Psoas muscle (tissue), 8 donors: ENCODE data around the gene ZNF609. TPM values are rescaled to one million over a fixed set of nuclear protein-coding genes. Genes with fewer than 3 reads are reported as not detected.

Experiments
- ATAC-seq, 4 donors: fragments of 200-7000 bp; cut with Tn5 transposase; one replicate each; pipeline ENCODE4 v1.9.1; 2020; ENCODE audit warnings: moderate library complexity in 3 of 4, mild to moderate bottlenecking in 2 of 4
- DNase-seq, 2 donors: peaks; one replicate each; pipeline ENCODE4 v3.0.0-alpha.2; 2020
- H3K27ac ChIP-seq: fragments of 200-600 bp; one replicate; pipeline ENCODE4 v1.8.0; 2022
- H3K27me3 ChIP-seq, 3 donors: fragments of 200-600 bp in 1 of 3; one replicate each; pipeline versions ENCODE4 v1.6.1 to v1.8.0; 2013 to 2022; ENCODE audit warnings: low read length in 2 of 3, mild to moderate bottlenecking in 2 of 3, moderate library complexity in 1 of 3; ENCODE audit not compliant: insufficient read depth in 3 of 3
- H3K36me3 ChIP-seq, 2 donors: fragments of 200-600 bp in 1 of 2; one replicate each; pipeline versions ENCODE4 v1.6.1 to v1.8.0; 2013 to 2022; ENCODE audit warnings: low read depth in 1 of 2, mild to moderate bottlenecking in 1 of 2, moderate library complexity in 1 of 2; ENCODE audit not compliant: insufficient read depth in 1 of 2
- H3K4me1 ChIP-seq: fragments of 200-600 bp; one replicate; pipeline ENCODE4 v1.8.0; 2022
- H3K4me3 ChIP-seq: fragments of 200-600 bp; one replicate; pipeline ENCODE4 v1.8.0; 2022; ENCODE audit warnings: mild to moderate bottlenecking
- H3K9me3 ChIP-seq: fragments of 200-600 bp; one replicate; pipeline ENCODE4 v1.8.0; 2022
- WGBS, 3 donors: extraction: QIAGEN DNeasy Blood & Tissue Kit; methylation state at CpG; one replicate each; pipeline versions ENCODE4 v1.1.6 to v1.1.7; 2013; 5-methylcytosine and 5-hydroxymethylcytosine counted together
- intact Hi-C, 2 donors: fragments of 100-400 bp; cut with DNase I; formaldehyde crosslinking; loops; one replicate each; pipeline versions ENCODE4 v1.11.0 to v1.14.2; 2022
- polyA plus RNA-seq, 3 donors: library from polyadenylated mRNA; stranded (reverse); fragments of 200-250 nt; gene quantifications; one replicate each; pipeline ENCODE4 v1.2.3, GENCODE V29; 2013
- total RNA-seq, 4 donors: library from RNA; stranded (reverse); fragmentation: NEBNext Ultra II Directional in 2 of 4; extraction: Animal tissue kit (Norgen Biotek cat#: 25700) in 2 of 4; gene quantifications; one replicate each; pipeline versions ENCODE4 v1.2.1 to v1.2.4, GENCODE V29; 2021 to 2023
- TF ChIP-seq, protein P1 (sequence below): fragments of 200-600 bp; IDR thresholded peaks from one replicate; pipeline ENCODE4 v1.8.0; 2022; ENCODE audit warnings: antibody characterized with exemption
- donor health status: healthy with polysubstance abuse.
- donor health status: DM: no; HTN: no; CAD: no; lungs with moderate emphysema.
- donor health status: Bipolar disorder and iron deficiency.
- donor health status: healthy.
- donor health status: DM: yes; HTN: yes; CAD: no.
- donor health status: DM: no; HTN: no; CAD: no.
- donor health status: DM: no; HTN: no; CAD: no.
- donor health status: DM: yes; HTN: yes; CAD: no.

Gene ZNF609
- total and polyA plus RNA-seq, 7 donors = 3.2 to 15.0 (median 10.2) TPM

DNA sequence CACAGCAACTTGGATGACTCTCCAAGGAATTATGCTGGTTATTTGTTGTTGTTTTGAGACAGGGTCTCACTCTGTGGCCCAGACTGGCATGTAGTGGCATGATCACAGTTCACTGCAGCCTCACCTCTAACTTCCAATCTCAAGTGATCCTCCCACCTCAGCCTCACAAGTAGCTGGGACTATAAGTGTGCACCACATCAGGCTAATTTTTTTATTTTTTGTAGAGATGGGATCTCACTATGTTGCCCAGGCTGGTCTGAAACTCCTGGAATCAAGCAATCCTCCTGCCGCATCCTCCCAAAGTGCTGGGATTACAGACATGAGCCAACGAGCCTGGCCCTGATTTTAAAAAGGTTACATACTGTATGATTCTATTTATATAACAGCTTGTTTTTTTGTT is 252.0 kb downstream of the ZNF609 start:
- WGBS, 3 donors = 69 to 84% (median 80%) methylated on average over 2 of the region's 2 CpGs
- intact Hi-C loops = no loop called here
- Histone ChIP-seq H3K36me3 (no peaks in the 10 kb centered on the region), H3K4me3 (no peak overlapping the region), H3K4me1 (no peaks in the 10 kb centered on the region), H3K9me3 (no peaks in the 10 kb centered on the region), H3K27ac (no peak overlapping the region), H3K27me3 (no peaks in the 10 kb centered on the region)
- TF ChIP-seq, protein P1, sequence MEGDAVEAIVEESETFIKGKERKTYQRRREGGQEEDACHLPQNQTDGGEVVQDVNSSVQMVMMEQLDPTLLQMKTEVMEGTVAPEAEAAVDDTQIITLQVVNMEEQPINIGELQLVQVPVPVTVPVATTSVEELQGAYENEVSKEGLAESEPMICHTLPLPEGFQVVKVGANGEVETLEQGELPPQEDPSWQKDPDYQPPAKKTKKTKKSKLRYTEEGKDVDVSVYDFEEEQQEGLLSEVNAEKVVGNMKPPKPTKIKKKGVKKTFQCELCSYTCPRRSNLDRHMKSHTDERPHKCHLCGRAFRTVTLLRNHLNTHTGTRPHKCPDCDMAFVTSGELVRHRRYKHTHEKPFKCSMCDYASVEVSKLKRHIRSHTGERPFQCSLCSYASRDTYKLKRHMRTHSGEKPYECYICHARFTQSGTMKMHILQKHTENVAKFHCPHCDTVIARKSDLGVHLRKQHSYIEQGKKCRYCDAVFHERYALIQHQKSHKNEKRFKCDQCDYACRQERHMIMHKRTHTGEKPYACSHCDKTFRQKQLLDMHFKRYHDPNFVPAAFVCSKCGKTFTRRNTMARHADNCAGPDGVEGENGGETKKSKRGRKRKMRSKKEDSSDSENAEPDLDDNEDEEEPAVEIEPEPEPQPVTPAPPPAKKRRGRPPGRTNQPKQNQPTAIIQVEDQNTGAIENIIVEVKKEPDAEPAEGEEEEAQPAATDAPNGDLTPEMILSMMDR = no peak
- ATAC-seq (no peak), DNase-seq (no peak)

DNA sequence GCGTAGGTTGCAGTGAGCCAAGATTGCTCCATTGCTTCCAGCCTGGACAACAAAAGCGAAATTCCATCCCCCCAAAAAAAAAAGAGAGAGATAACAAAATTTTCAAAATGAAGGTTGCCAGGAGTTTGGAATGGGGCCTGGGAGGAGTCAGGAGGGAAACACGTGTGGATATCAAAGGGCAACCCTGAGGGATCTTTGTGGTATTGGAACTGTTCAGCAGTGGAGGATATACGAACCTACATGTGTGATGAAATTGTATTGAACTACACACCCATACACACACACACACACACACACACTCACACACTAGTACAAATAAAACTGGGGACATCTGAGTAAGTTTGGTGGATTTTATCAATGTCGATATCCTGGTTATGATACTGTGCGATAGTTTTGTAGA is 253.2 kb downstream of the ZNF609 start:
- intact Hi-C loops = no loop called here
- ATAC-seq = no peak
- Histone ChIP-seq H3K27ac (no peak overlapping the region), H3K4me3 (no peak overlapping the region), H3K9me3 (no peaks in the 10 kb centered on the region), H3K4me1 (no peaks in the 10 kb centered on the region), H3K36me3 (no peaks in the 10 kb centered on the region), H3K27me3 (no peaks in the 10 kb centered on the region)
- TF ChIP-seq, protein P1 = no peak
- WGBS, 3 donors = 87 to 92% (median 87%) methylated on average over 6 of the region's 6 CpGs
- no peak for DNase-seq

DNA sequence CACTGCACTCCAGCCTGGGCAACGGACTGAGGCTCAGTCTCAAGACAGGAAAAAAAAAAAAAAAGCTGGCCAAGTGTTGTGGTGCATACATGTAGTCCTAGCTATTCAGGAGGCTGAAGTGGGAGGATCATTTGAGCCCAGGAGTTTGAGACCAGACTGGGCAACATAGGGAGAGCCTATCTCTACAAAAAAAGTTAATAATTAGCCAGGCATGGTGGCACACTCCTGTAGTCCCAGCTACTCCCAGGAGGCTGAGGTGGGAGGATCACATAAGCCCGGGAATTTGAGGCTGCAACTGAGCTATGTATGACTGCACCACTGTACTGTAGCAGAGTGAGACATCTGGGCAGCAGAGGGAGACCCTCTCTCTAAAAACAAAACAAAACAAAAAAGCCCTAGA is 256.1 kb downstream of the ZNF609 start:
- Histone ChIP-seq H3K27ac (no peak overlapping the region), H3K4me3 (no peak overlapping the region)
- WGBS, 3 donors = 81 to 91% (median 86%) methylated on average over 2 of the region's 2 CpGs

DNA sequence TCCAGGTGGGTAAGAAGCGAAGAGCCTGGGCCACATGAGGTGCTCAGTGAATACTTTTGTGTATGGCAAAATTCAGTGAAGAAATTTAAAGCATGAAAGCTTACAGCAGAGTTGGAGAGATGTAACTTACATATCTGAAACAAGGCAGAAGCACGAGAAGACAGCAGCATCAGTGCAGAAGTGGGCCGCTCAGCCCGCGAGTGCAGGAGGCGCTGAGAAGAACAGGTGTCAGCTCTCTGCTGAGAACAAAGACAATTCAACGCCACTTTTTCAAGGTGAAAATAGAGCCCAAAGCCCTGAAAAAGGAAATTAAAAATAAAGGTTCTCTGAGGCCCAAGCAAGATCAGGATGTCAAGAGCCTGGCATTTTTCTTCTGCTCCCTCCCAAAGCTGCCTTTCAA is 256.8 kb downstream of the ZNF609 start:
- ATAC-seq = no peak
- TF ChIP-seq, protein P1 = no peak
- peaks cover 6% of the 10 kb centered on the region for H3K4me1 ChIP-seq
- 83 to 87% (median 85%) methylated on average over 7 of the region's 7 CpGs for WGBS, 3 donors
- no peak overlapping the region for H3K4me3 ChIP-seq
- no peaks in the 10 kb centered on the region for H3K36me3 ChIP-seq
- no peaks in the 10 kb centered on the region for H3K27me3 ChIP-seq
- DNase-seq = no peak
- peak overlapping the region; percentile 48 for H3K27ac ChIP-seq
- intact Hi-C loops = no loop called here
- no peaks in the 10 kb centered on the region for H3K9me3 ChIP-seq

More for the DNA sequence above, 256.1 kb downstream of the ZNF609 start:
- ATAC-seq = no peak
- no peak for DNase-seq
- Histone ChIP-seq H3K36me3 (no peaks in the 10 kb centered on the region), H3K9me3 (no peaks in the 10 kb centered on the region), H3K27me3 (no peaks in the 10 kb centered on the region), H3K4me1 (peaks cover 6% of the 10 kb centered on the region)
- intact Hi-C loops = no loop called here
- TF ChIP-seq, protein P1 = no peak
